NCI-H345 treated with DMSO at 0.1 percent for 48 hours (cell line): ENCODE data around the gene ARHGDIB.

Experiments
- DNase-seq: peaks from one replicate; lab custom pipeline; 2025; ENCODE audit not compliant: unreplicated experiment; lab: John Stamatoyannopoulos, UW

ARHGDIB gene

GRCh38 chr12:14931791-14932560 lies 29.4 kb downstream of the ARHGDIB start:
- no peak for DNase-seq

- DNase-seq: no peak
Measured at GRCh38 chr12:14931359-14931758, 30.0 kb downstream of the ARHGDIB start.

- DNase-seq: no peak
Measured at GRCh38 chr12:14930299-14930698, 31.1 kb downstream of the ARHGDIB start.

- DNase-seq: no peak
Measured at GRCh38 chr12:14928931-14929330, 32.5 kb downstream of the ARHGDIB start.

- no peak for DNase-seq
Measured at GRCh38 chr12:14927267-14927666, 34.1 kb downstream of the ARHGDIB start.

GRCh38 chr12:14924541-14924940 lies 36.9 kb downstream of the ARHGDIB start:
- DNase-seq: no peak

- DNase-seq: no peak
Measured at GRCh38 chr12:14923944-14924343, 37.5 kb downstream of the ARHGDIB start.

GRCh38 chr12:14921218-14921617 lies 40.2 kb downstream of the ARHGDIB start:
- DNase-seq: no peak

GRCh38 chr12:14920475-14921126 lies 40.8 kb downstream of the ARHGDIB start:
- DNase-seq: no peak

GRCh38 chr12:14919455-14919854 lies 41.9 kb downstream of the ARHGDIB start:
- DNase-seq: no peak

- no peak for DNase-seq
Measured at GRCh38 chr12:14915736-14916135, 45.7 kb downstream of the ARHGDIB start.

- no peak for DNase-seq
Measured at GRCh38 chr12:14913381-14913781, 48.0 kb downstream of the ARHGDIB start.

GRCh38 chr12:14911131-14911530 lies 50.3 kb downstream of the ARHGDIB start:
- DNase-seq: no peak

GRCh38 chr12:14910090-14910915 lies 51.1 kb downstream of the ARHGDIB start:
- no peak for DNase-seq

GRCh38 chr12:14907953-14908352 lies 53.4 kb downstream of the ARHGDIB start:
- DNase-seq: no peak

GRCh38 chr12:14906114-14906513 lies 55.3 kb downstream of the ARHGDIB start:
- DNase-seq: no peak

GRCh38 chr12:14905269-14906004 lies 56.0 kb downstream of the ARHGDIB start:
- no peak for DNase-seq

GRCh38 chr12:14904854-14905253 lies 56.5 kb downstream of the ARHGDIB start:
- no peak for DNase-seq

GRCh38 chr12:14903386-14904098 lies 57.9 kb downstream of the ARHGDIB start:
- no peak for DNase-seq

- no peak for DNase-seq
Measured at GRCh38 chr12:14902465-14902864, 58.9 kb downstream of the ARHGDIB start.

GRCh38 chr12:14901228-14901562 lies 60.2 kb downstream of the ARHGDIB start:
- no peak for DNase-seq
